Body of pancreas (tissue), 4 donors: ENCODE measurements around the gene MOSMO.

ENCODE experiments used
- CTCF ChIP-seq, 7 experiments: fragments of 450-650 bp in 4 of 7; fragments of 200-600 bp in 3 of 7; sonication (generic) in 3 of 7; IDR thresholded peaks; one replicate each; pipeline ENCODE4 v1.5.1; 2016 to 2019; ENCODE audit warnings: antibody characterized with exemption in 7 of 7
- POLR2A ChIP-seq, 3 donors: fragments of 450-650 bp; IDR thresholded peaks; one replicate each; pipeline ENCODE4 v1.6.1; 2016; ENCODE audit warnings: antibody characterized with exemption in 3 of 3, mild to moderate bottlenecking in 2 of 3

- TF ChIP-seq CTCF (IDR thresholded peaks at IDR 0.05) (no peak), POLR2A (IDR thresholded peaks at IDR 0.05) (no peak)
Observed at GRCh38 chr16:21989133-21989532, 18.8 kb upstream of the MOSMO start.
